K562 treated with DMSO at 1 percent for 12 hours (cell line): ENCODE results near the gene MSI1. TPM values are rescaled to one million over a fixed set of nuclear protein-coding genes. Genes with fewer than 3 reads are reported as not detected.

ENCODE experiments used
- total RNA-seq: library from RNA; unstranded; fragments of 300-600 nt; gene quantifications from 2 replicates; pipeline ENCODE4 v1.2.3, GENCODE V29; 2022; ENCODE audit not compliant: insufficient read depth

Gene MSI1
- not detected in 2 replicates for total RNA-seq

GRCh38 chr12:120368789-120369602 lies at the start of gene MSI1:
Gene MSI1 (minus strand): TSS chr12:120369164. CDS start chr12:120369091, 73 bp downstream.

GRCh38 chr12:120327593-120327992 lies 41.4 kb downstream of the MSI1 start, which contains the start of gene PLA2G1B:
Gene PLA2G1B (minus strand): TSS chr12:120327779. CDS start chr12:120327753, 26 bp downstream.

DNA sequence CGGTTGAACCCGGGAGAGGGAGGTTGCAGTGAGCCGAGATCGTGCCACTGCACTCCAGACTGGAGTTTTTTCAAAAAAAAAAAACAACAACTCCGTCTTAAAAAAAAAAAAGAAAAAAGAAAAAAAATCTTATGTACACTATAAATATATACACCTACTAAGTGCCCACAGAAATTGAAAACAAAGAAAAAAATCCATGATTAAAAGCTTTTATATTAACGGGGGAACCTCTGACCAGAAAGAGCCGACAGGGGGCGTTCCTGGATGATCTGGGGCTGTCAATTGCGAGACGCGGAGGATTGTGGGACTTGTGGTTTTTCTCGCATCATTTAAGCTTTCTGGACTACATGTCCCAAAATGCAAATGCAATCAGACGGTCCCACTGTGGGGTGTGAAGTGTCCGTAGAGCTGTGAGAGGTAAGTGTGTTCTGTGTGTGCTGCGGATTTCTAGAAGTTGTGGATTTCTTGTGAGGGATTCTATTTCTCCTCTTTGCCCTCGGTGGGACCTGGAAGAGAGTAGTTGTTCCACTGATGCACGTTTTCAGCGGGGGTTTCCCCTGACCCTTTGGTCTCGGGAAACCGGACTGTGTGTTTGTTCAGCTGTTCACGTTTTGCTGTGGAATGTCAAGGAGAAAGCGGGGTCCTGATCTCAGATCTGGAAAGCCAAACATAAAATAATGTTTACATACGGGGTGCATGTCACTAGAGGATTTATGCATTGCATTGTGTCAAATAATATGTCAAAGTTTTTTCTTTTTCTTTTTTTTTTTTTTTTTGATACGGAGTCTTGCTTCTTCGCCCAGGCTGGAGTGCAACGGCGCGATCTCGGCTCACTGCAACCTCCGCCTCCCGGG lies 66.8 kb downstream of the MSI1 start, which contains the start of gene SIRT4:
Gene SIRT4 (plus strand): TSS at position 360 of the 854 bp plus-strand sequence. CDS start 1,241 bp downstream, outside the sequence.

DNA sequence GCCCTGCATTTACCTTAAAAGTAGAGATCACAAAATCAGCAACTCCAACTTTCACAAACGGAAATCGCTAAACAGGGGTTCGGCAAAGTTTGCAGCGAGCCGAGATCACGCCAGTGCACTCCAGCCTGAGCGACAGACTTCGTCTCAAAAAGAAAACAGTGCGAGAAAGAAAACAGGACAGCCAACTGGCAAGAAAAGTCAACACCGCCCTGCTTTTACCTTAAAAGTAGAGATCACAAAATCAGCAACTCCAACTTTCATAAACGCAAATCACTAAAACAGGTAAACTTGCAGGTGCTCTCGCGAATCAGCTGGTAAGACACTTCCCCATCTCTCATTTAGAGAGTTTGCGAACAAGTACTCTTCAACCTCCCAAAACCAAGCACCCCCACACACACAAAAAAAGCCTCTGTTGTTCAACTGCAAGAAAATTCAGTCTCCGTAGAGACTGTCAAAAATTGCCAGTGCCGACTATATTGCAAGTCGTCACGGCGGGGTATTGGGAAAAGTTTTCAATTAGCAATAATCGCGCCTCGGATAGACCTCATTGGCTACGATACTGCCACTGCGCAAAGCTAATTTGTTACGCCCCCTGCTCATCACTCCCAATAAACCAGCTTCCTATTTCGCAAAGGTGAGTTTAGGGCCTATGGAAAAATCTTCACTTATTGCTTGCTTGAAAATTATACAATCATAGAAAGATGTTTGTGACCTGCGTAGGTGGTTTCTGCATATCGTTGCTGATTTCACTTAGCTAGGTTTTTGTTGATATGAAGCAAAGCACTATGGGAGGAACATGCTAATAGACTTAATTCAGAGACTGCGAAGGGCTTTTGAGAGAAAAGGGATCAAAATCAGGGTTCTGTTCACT lies 76.1 kb downstream of the MSI1 start, which contains the start of gene RNU4-1:
Gene RNU4-1 (minus strand): TSS at position 577 of the 871 bp plus-strand sequence.

Other genes with a start within 250 kb of the MSI1 start
- gene GCN1, start 174.4 kb downstream of the MSI1 start, total RNA-seq = 18.3 and 78.5 TPM in 2 replicates
- gene RPLP0, start 168.1 kb downstream of the MSI1 start, total RNA-seq = 7,895 and 10,585 TPM in 2 replicates
- gene PXN, start 103.4 kb downstream of the MSI1 start, total RNA-seq = 50.5 and 107 TPM in 2 replicates
- gene RNU4-2, start 77.3 kb downstream of the MSI1 start, total RNA-seq = not detected in 2 replicates
- gene RNU4-1, start 75.9 kb downstream of the MSI1 start, total RNA-seq = not detected in 2 replicates
- 5.9 and 7.8 TPM in 2 replicates for gene SIRT4, start 66.8 kb downstream of the MSI1 start, total RNA-seq
- gene PLA2G1B, start 41.4 kb downstream of the MSI1 start, total RNA-seq = not detected in 2 replicates
- gene COX6A1, start 68.9 kb upstream of the MSI1 start, total RNA-seq = 703 and 1,042 TPM in 2 replicates
- gene TRIAP1, start 77.2 kb upstream of the MSI1 start, total RNA-seq = 24.7 and 30.4 TPM in 2 replicates
- gene GATC, start 77.3 kb upstream of the MSI1 start, total RNA-seq = 8.3 and 17.4 TPM in 2 replicates
- gene SRSF9, start 100.6 kb upstream of the MSI1 start, total RNA-seq = 200 and 213 TPM in 2 replicates
- gene DYNLL1, start 126.9 kb upstream of the MSI1 start, total RNA-seq = 529 and 566 TPM in 2 replicates
- 32.7 and 34.1 TPM in 2 replicates for gene COQ5, start 160.0 kb upstream of the MSI1 start, total RNA-seq
- 110 and 186 TPM in 2 replicates for gene RNF10, start 165.2 kb upstream of the MSI1 start, total RNA-seq
- gene POP5, start 212.2 kb upstream of the MSI1 start, total RNA-seq = 62.8 and 71.8 TPM in 2 replicates